MM.1S (cell line): ENCODE measurements around the gene ZNF507.

ENCODE experiments used
- DNase-seq: peaks from one replicate; pipeline ENCODE4 v3.0.0-alpha.2; 2015
- H2AFZ ChIP-seq: fragments of 300-600 bp; sonication (generic); 2 replicates; pipeline ENCODE4 v1.6.0; 2016; ENCODE audit warnings: antibody characterized with exemption, low read length
- H3F3A ChIP-seq: fragments of 300-600 bp; sonication (generic); 2 replicates; pipeline ENCODE4 v1.6.1; 2016; ENCODE audit warnings: mild to moderate bottlenecking, antibody characterized with exemption, low read length, moderate library complexity, mixed read lengths; ENCODE audit not compliant: insufficient read depth
- H3K27ac ChIP-seq: fragments of 300-600 bp; sonication (generic); 2 replicates; pipeline ENCODE4 v1.5.1; 2016; ENCODE audit warnings: mild to moderate bottlenecking, low read length
- H3K27me3 ChIP-seq: fragments of 300-600 bp; sonication (generic); replicated peaks from 2 replicates; pipeline ENCODE4 v1.6.0; 2016; ENCODE audit warnings: low read length; ENCODE audit not compliant: insufficient read depth
- H3K36me3 ChIP-seq: fragments of 300-600 bp; sonication (generic); replicated peaks from 2 replicates; pipeline ENCODE4 v1.6.1; 2016; ENCODE audit warnings: mild to moderate bottlenecking, low read length, mixed read lengths; ENCODE audit not compliant: insufficient read depth
- H3K4me1 ChIP-seq: fragments of 300-600 bp; sonication (generic); 2 replicates; pipeline ENCODE4 v1.6.1; 2016; ENCODE audit warnings: low read length, mixed read lengths
- H3K4me2 ChIP-seq: fragments of 300-600 bp; sonication (generic); 2 replicates; pipeline ENCODE4 v1.6.0; 2016; ENCODE audit warnings: low read depth, low read length
- H3K4me3 ChIP-seq: fragments of 300-600 bp; sonication (generic); 2 replicates; pipeline ENCODE4 v1.5.1; 2016; ENCODE audit warnings: low read length, mixed read lengths
- H3K79me2 ChIP-seq: fragments of 300-600 bp; sonication (generic); 2 replicates; pipeline ENCODE4 v1.6.1; 2016; ENCODE audit warnings: mixed run types, low read length, mixed read lengths
- H3K9ac ChIP-seq: fragments of 300-600 bp; sonication (generic); 2 replicates; pipeline ENCODE4 v1.6.1; 2016; ENCODE audit warnings: low read length, mixed read lengths
- H3K9me2 ChIP-seq: fragments of 300-600 bp; sonication (generic); replicated peaks from 2 replicates; pipeline ENCODE4 v1.6.1; 2016; ENCODE audit warnings: mild to moderate bottlenecking, low read length, mixed read lengths; ENCODE audit not compliant: insufficient read depth
- H3K9me3 ChIP-seq: fragments of 300-600 bp; sonication (generic); replicated peaks from 2 replicates; pipeline ENCODE4 v1.6.1; 2016; ENCODE audit warnings: mild to moderate bottlenecking, low read length, mixed read lengths; ENCODE audit not compliant: insufficient read depth
- H4K20me1 ChIP-seq: fragments of 300-600 bp; sonication (generic); 2 replicates; pipeline ENCODE4 v1.6.1; 2016; ENCODE audit warnings: mild to moderate bottlenecking, low read length, moderate library complexity, mixed read lengths; ENCODE audit not compliant: insufficient read depth
- CTCF ChIP-seq: fragments of 300-600 bp; sonication (generic); IDR thresholded peaks from 2 replicates; pipeline ENCODE4 v1.5.1; 2016; ENCODE audit warnings: antibody characterized with exemption, low read length, mixed read lengths
- EZH2 ChIP-seq: fragments of 300-600 bp; sonication (generic); optimal IDR thresholded peaks from 2 replicates; pipeline ENCODE3; 2017; ENCODE audit warnings: low read depth, mild to moderate bottlenecking, antibody characterized with exemption, low read length, mixed read lengths
- EZH2phosphoT487 ChIP-seq: fragments of 300-600 bp; sonication (generic); IDR thresholded peaks from 2 replicates; pipeline ENCODE4 v1.6.1; 2018; ENCODE audit warnings: antibody characterized with exemption, low read length

Gene ZNF507

GRCh38 chr19:32404213-32404932 lies 59.0 kb downstream of the ZNF507 start:
- Histone ChIP-seq H3K79me2 (peaks cover 16% of the 10 kb centered on the region), H3K4me1 (peaks cover 4% of the 10 kb centered on the region; the same call in 1 of the 2 replicates), H3K27ac (peak overlapping the region; percentile 83; the same call in 1 of the 2 replicates), H3K4me2 (peak overlapping the region; percentile 64), H3K27me3 (no peaks in the 10 kb centered on the region), H2AFZ (peak overlapping the region; percentile 80), H3F3A (no peaks in the 10 kb centered on the region), H4K20me1 (no peaks in the 10 kb centered on the region), H3K9me2 (no peaks in the 10 kb centered on the region), H3K9me3 (no peaks in the 10 kb centered on the region), H3K4me3 (peak overlapping the region; percentile 78), H3K36me3 (no peaks in the 10 kb centered on the region; the same call in 1 of the 2 replicates), H3K9ac (peak overlapping the region; percentile 91)
- no peak for DNase-seq
- TF ChIP-seq EZH2phosphoT487: no peak
- no peak for TF ChIP-seq EZH2
- no peak for TF ChIP-seq CTCF

GRCh38 chr19:32404933-32405430 lies 59.6 kb downstream of the ZNF507 start:
- H3K79me2 ChIP-seq: peaks cover 16% of the 10 kb centered on the region
- no peaks in the 10 kb centered on the region for H3K9me3 ChIP-seq
- no peaks in the 10 kb centered on the region for H4K20me1 ChIP-seq
- H3K27me3 ChIP-seq: no peaks in the 10 kb centered on the region
- H3K4me2 ChIP-seq: peak overlapping the region; percentile 64
- H3K9me2 ChIP-seq: no peaks in the 10 kb centered on the region
- peak; percentile 8 for DNase-seq
- H3K4me1 ChIP-seq: peaks cover 4% of the 10 kb centered on the region; the same call in 1 of the 2 replicates
- TF ChIP-seq EZH2phosphoT487 (no peak), CTCF (no peak), EZH2 (no peak)
- peak overlapping the region; percentile 83 for H3K27ac ChIP-seq
- peak overlapping the region; percentile 91 for H3K9ac ChIP-seq
- H3F3A ChIP-seq: no peaks in the 10 kb centered on the region
- H3K4me3 ChIP-seq: peak overlapping the region; percentile 78
- H3K36me3 ChIP-seq: no peaks in the 10 kb centered on the region; the same call in 1 of the 2 replicates
- peak overlapping the region; percentile 80 for H2AFZ ChIP-seq

- H3F3A ChIP-seq: no peaks in the 10 kb centered on the region
- no peaks in the 10 kb centered on the region for H3K9me2 ChIP-seq
- H3K79me2 ChIP-seq: peaks cover 16% of the 10 kb centered on the region
- H4K20me1 ChIP-seq: no peaks in the 10 kb centered on the region
- H3K4me3 ChIP-seq: peak within 1 kb of the TSS; percentile 78
- peak within 1 kb of the TSS; percentile 73 for H3K4me2 ChIP-seq
- peak within 1 kb of the TSS; percentile 83 for H3K27ac ChIP-seq
- no peaks in the 10 kb centered on the region for H3K27me3 ChIP-seq
- peaks cover 4% of the 10 kb centered on the region; the same call in 1 of the 2 replicates for H3K4me1 ChIP-seq
- no peaks in the 10 kb centered on the region for H3K9me3 ChIP-seq
- peak within 1 kb of the TSS; percentile 83 for H2AFZ ChIP-seq
- peak; percentile 94 for DNase-seq
- peak within 1 kb of the TSS; percentile 91 for H3K9ac ChIP-seq
- no peaks in the 10 kb centered on the region; the same call in 1 of the 2 replicates for H3K36me3 ChIP-seq
- TF ChIP-seq EZH2phosphoT487 (no peak), EZH2 (no peak)
Measured at GRCh38 chr19:32405431-32406160, 60.2 kb downstream of the ZNF507 start, which contains the start of gene DPY19L3. DPY19L3 (plus strand) TSS chr19:32405770; CDS start chr19:32408254, 2,484 bp downstream.
